ENCODE measurements around the gene LCN6. TPM values are rescaled to one million over a fixed set of nuclear protein-coding genes. Genes with fewer than 3 reads are reported as not detected.

LCN6 gene
- polyA plus RNA-seq, 6 donors from 2014 or later, result not detected

DNA sequence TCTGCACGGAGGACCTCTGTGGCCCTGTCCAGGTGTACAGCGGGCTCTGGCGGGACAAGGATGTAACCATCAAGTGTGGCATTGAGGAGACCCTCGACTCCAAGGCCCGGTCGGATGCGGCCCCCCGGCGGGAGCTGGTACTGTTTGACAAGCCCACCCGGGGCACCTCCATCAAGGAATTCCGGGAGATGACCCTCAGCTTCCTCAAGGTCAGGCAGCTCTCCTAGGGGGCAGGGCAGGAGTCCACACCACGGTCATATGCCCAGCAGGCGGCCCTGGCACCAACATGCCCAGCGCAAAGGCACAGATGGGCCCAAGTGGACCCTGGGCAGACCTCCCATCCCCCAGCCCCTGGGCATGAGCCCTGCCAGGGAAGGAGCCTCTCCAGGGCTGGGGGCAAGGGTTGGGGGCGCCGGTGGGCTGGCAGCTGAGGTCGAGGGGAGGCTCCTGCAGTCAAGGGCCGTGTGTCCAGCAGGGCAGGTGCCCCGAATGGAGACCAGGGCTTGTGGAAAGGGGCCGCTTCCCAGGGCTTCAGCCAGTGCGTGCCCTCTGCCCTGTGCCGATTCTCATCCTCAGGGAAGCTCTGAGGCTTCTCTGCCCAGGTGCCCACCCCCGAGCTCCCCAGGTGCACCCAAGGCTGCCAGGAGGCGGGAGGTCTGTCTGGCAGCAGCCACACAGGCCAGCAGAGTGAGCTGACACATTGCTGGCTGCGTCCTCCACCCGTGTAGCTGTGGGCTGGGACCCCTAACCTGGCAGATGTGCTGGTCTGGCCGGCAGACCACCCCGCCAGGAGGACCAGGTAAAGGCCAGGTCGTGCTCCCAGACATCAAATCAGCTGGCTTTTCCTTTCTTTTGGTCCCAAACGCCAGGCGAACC, 26.0 kb downstream of the LCN6 start:
- peaks cover 24 to 61% (median 52%) of the 10 kb centered on the region in 3 donors for H3K4me1 Mint-ChIP-seq
- no peak overlapping the region for H3K27ac Mint-ChIP-seq
- ATAC-seq (ENCODE audit: low read depth in 2 of 2), result no peak
- no peak overlapping the region for H3K4me3 Mint-ChIP-seq
- H3K36me3 Mint-ChIP-seq, result peaks cover 7 to 22% of the 10 kb centered on the region in 2 donors
- no peak for DNase-seq
- peaks cover 0 to 3% (median 0%) of the 10 kb centered on the region in 3 donors for H3K27me3 Mint-ChIP-seq
- H3K9me3 Mint-ChIP-seq, result no peaks in the 10 kb centered on the region

- H3K4me3 Mint-ChIP-seq, result peak overlapping the region in 5 of 8 donors; percentile 9 to 80 (median 42)
Observed at GRCh38 chr9:136721339-136722092, 26.8 kb downstream of the LCN6 start.

DNA sequence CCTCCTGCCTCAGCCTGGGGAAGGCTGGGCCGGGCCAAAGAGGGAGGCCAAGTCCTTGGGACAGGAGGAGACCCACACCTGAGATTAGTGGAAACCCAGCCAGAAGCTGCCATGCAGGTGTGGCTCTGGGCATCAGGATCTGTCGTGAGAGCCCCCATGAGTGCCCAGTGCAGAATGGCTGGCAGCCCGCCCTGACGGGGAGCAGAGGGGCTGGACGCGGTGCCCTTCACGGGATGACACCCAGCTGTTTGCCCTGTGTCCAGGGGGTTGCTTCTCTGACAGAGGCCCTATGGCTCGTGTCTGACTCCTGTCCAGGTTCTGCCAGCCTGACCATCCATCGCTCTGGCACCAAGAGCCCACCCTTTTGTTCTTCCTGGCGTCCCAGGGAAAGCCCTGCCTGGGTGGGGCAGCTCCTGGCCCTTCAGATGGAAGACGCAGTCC, 27.4 kb downstream of the LCN6 start:
- Mint-ChIP-seq H3K27ac (peak overlapping the region in 2 of 6 donors; percentile 25 to 56), H3K36me3 (peaks cover 0 to 13% of the 10 kb centered on the region in 2 donors), H3K27me3 (no peaks in the 10 kb centered on the region), H3K4me3 (peak overlapping the region in 4 of 8 donors; percentile 9 to 80 (median 40)), H3K9me3 (no peaks in the 10 kb centered on the region), H3K4me1 (peaks cover 18 to 52% (median 40%) of the 10 kb centered on the region in 3 donors)
- ATAC-seq (ENCODE audit: low read depth in 2 of 2), result no peak
- DNase-seq, result no peak

More at GRCh38 chr9:136721339-136722092, 26.8 kb downstream of the LCN6 start:
- Mint-ChIP-seq H3K36me3 (peaks cover 2 to 17% of the 10 kb centered on the region in 2 donors), H3K4me1 (peaks cover 19 to 54% (median 44%) of the 10 kb centered on the region in 3 donors), H3K27me3 (no peaks in the 10 kb centered on the region), H3K9me3 (no peaks in the 10 kb centered on the region), H3K27ac (peak overlapping the region in 3 of 6 donors; percentile 25 to 60 (median 56))
- DNase-seq (no peak), ATAC-seq (ENCODE audit: low read depth in 2 of 2) (no peak)

DNA sequence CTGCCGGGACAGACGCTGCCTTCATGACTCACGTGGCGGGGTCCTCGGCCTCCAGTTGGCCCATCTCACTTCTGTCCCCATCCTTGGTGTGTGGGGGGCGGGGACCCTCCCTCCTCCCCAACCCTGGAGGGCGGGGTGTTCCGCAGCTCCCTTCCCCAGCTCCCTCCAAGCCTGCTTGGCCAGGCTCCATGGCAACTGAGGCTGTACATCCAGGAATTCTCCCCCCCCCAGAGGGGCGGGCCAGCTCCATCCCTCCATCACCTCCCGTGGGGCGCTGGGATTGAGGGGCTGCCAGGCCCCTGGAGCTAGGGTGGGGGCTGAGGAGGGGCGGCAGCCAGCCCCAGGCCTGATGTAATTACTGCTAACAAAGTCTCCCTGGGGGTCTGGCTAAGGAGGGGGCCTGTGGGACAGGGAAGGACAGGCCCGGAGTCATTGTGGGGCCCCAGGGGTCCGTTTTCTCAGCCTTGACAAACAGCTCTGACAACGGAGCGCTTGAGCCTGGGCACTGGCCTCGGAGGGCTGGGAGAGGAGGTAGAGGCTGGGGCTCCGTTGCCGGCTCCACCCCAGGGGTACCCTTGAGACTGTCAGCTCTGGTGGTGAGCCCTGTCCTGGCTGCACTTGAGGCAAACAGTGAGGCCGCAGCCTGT, 28.0 kb downstream of the LCN6 start:
- Mint-ChIP-seq H3K9me3 (no peaks in the 10 kb centered on the region), H3K36me3 (peaks cover 0 to 13% of the 10 kb centered on the region in 2 donors), H3K27ac (peak overlapping the region in 3 of 6 donors; percentile 47 to 82 (median 56)), H3K4me1 (peaks cover 21 to 57% (median 39%) of the 10 kb centered on the region in 3 donors), H3K4me3 (peak overlapping the region in 2 of 8 donors; percentile 36 to 37), H3K27me3 (no peaks in the 10 kb centered on the region)
- ATAC-seq (ENCODE audit: low read depth in 2 of 2) (no peak), DNase-seq (no peak)

DNA sequence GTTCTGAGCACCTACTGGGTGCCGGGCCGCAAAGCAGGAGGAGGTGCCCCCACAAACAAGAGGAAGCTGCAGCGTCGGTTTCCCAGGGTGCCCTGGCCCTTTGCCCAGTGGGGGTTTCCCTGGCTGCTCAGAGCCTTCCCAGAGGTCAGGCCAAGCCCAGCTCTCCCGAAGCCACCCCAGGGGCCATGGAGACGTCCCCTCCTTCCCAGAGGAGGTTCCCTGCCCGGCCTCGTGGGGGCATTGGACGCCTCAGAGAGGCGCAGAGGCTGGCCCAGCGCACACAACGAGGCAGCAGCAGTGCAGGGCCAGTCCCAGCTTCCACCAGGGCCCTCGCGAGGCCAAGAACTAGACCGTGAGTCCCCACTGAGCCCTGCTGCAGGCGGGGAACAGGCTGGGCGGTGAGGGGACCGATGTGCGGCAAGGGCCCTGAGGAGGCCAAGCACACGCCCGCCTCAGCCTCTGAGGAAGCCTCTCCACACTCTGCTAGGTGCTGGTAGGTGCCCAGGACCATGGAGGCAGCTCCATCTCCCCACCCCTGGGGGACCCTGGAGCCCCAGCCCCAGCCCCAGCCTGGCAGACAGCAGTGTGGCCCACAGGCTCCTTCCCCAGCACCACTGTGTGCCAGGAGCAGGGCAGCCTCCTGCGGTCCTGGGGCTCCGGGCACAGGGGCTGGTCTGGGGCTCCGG, 29.0 kb downstream of the LCN6 start:
- ATAC-seq (ENCODE audit: low read depth in 2 of 2), result peak; percentile 59 to 67
- Mint-ChIP-seq H3K9me3 (no peaks in the 10 kb centered on the region), H3K4me1 (peaks cover 23 to 61% (median 33%) of the 10 kb centered on the region in 3 donors), H3K27ac (peak overlapping the region in 4 of 6 donors; percentile 41 to 77 (median 69)), H3K4me3 (peak overlapping the region in 5 of 8 donors; percentile 55 to 70 (median 61)), H3K36me3 (peaks cover 0 to 10% of the 10 kb centered on the region in 2 donors), H3K27me3 (no peaks in the 10 kb centered on the region)
- peak; percentile 44 for DNase-seq

- Mint-ChIP-seq H3K4me1 (peaks cover 27 to 61% (median 33%) of the 10 kb centered on the region in 3 donors), H3K4me3 (peak overlapping the region in 5 of 8 donors; percentile 47 to 70 (median 61)), H3K9me3 (no peaks in the 10 kb centered on the region), H3K27me3 (no peaks in the 10 kb centered on the region), H3K27ac (peak overlapping the region in 3 of 6 donors; percentile 69 to 80 (median 78)), H3K36me3 (peaks cover 0 to 2% of the 10 kb centered on the region in 2 donors)
- ATAC-seq (ENCODE audit: low read depth in 2 of 2), result no peak
- no peak for DNase-seq
Observed at GRCh38 chr9:136718345-136719194, 29.8 kb downstream of the LCN6 start.

DNA sequence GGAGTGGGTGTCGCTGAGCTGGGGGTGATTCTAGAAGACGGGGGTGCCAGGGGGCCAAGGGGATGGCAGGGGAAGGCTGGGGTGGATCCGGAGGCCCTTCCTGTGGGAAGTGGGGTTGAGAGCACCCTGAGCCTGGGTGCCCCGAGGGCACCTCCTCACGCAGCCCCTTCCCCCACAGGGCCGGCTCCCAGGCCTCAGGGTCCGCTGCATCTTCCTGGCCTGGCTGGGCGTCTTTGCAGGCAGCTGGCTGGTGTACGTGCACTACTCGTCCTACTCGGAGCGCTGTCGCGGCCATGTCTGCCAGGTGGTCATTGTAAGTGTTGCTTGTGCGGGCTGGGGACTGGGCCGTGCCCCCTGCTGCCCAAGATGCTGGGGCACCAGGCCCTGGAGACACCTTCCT, 30.9 kb downstream of the LCN6 start:
- Mint-ChIP-seq H3K4me3 (peak overlapping the region in 2 of 8 donors; percentile 9 to 23), H3K27me3 (no peaks in the 10 kb centered on the region), H3K4me1 (peaks cover 31 to 60% (median 36%) of the 10 kb centered on the region in 3 donors), H3K27ac (peak overlapping the region in 1 of 6 donors; percentile 78), H3K9me3 (no peaks in the 10 kb centered on the region), H3K36me3 (no peaks in the 10 kb centered on the region)
- no peak for DNase-seq
- ATAC-seq (ENCODE audit: low read depth in 2 of 2), result no peak

DNA sequence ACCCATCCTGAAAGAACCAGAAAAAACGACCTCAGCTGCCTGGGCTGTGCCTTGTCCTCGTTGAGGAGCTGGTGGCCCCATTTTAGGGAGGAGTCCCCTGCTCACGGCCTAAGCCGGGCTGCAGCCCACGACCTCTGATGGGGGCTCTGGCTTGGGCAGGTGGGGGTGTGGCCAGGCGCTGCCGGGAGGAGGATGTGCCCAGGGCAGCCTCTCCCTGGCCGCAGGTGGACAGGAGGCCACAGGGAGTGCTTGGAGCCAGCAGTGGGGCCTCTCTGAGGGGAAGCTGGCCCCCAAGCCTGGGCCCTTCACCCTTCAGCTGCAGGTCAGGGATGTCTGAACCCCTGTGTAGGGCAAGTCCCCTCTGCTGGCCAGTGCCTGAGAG, 33.4 kb downstream of the LCN6 start:
- Mint-ChIP-seq H3K9me3 (no peaks in the 10 kb centered on the region), H3K4me1 (peaks cover 31 to 51% (median 44%) of the 10 kb centered on the region in 3 donors), H3K4me3 (peak overlapping the region in 5 of 8 donors; percentile 69 to 89 (median 82)), H3K27ac (peak overlapping the region in 2 of 6 donors; percentile 56 to 79), H3K27me3 (peaks cover 0 to 15% (median 0%) of the 10 kb centered on the region in 3 donors), H3K36me3 (no peaks in the 10 kb centered on the region)
- DNase-seq, result no peak
- no peak for ATAC-seq (ENCODE audit: low read depth in 2 of 2)

DNA sequence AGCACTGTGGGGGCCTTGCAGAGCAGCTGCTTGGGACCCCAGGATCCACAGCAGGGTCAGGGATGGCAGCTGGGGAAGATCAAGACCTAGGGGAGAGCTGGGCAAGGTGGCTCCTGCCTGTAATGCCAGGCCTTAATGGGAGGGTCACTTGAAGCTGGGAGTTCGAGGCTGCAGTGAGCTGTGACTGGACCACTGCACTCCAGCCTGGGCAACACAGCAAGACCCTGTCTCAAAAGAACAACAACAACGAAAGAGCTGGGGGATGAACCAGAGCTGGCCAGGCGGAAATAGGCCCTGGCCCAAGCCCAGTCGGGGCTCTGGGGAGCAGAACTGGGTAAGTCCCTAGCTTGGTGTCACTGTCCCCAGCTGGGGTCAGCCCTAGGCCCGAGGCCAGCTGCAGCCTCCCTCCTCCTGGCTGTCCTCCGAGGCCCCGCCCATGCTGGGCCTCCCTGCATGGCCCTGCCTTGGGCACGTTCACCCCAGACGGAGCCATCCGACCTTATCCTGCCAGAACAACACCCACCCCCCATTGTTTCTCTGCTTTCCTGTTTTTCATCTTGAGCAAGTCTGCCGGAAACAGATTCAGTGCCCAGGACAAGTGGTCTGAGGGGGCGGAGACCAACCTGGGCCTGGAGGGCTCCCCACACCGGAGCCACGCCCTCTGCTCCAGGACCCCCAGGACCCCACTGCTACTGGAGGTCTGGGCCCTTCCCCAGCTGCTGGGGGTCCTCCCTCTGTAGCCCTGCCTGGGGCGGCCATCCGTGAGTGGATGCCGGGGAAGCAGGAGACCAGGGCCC, 34.0 kb downstream of the LCN6 start:
- ATAC-seq (ENCODE audit: low read depth in 2 of 2) (peak in 1 of 2 donors; percentile 21), DNase-seq (no peak)
- Mint-ChIP-seq H3K36me3 (no peaks in the 10 kb centered on the region), H3K4me1 (peaks cover 31 to 49% (median 43%) of the 10 kb centered on the region in 3 donors), H3K9me3 (no peaks in the 10 kb centered on the region), H3K27ac (peak overlapping the region in 3 of 6 donors; percentile 75 to 84 (median 79)), H3K27me3 (peaks cover 0 to 15% (median 0%) of the 10 kb centered on the region in 3 donors), H3K4me3 (peak overlapping the region in 7 of 8 donors; percentile 69 to 89 (median 85))

DNA sequence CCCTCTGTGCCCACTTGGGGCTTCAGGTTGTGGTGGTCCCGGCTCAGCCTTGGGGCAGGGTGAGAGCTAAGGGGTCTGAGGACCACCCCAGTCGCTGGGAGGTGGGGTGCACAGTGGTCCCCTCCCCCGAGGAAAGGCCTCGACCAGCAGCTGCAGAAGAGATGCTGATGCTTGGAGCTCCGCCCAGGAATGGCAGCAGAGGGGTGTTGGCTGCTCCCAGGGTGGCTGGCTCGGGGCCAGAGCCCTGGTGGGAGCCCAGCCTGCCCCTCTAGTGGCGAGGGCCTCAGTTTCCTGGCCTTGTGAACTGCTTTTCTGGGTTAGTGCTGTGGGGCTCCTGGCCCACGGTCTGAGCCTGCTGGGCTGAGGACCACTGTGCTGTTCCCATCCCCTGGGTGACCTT, 34.8 kb downstream of the LCN6 start:
- H3K27ac Mint-ChIP-seq, result peak overlapping the region in 3 of 6 donors; percentile 63 to 79 (median 72)
- no peaks in the 10 kb centered on the region for H3K36me3 Mint-ChIP-seq
- H3K27me3 Mint-ChIP-seq, result peaks cover 0 to 15% (median 0%) of the 10 kb centered on the region in 3 donors
- ATAC-seq (ENCODE audit: low read depth in 2 of 2), result no peak
- no peaks in the 10 kb centered on the region for H3K9me3 Mint-ChIP-seq
- peak overlapping the region; percentile 41 to 89 (median 83) for H3K4me3 Mint-ChIP-seq
- no peak for DNase-seq
- H3K4me1 Mint-ChIP-seq, result peaks cover 29 to 41% (median 39%) of the 10 kb centered on the region in 3 donors
